DMS53 (cell line): ENCODE data around the gene MYBPC2.
A peak's percentile ranks its signal among the peaks of the same experiment; 100 is the strongest.

ENCODE experiments used
- DNase-seq: peaks from one replicate; lab custom pipeline; 2025; lab: John Stamatoyannopoulos, UW

Gene MYBPC2

DNA sequence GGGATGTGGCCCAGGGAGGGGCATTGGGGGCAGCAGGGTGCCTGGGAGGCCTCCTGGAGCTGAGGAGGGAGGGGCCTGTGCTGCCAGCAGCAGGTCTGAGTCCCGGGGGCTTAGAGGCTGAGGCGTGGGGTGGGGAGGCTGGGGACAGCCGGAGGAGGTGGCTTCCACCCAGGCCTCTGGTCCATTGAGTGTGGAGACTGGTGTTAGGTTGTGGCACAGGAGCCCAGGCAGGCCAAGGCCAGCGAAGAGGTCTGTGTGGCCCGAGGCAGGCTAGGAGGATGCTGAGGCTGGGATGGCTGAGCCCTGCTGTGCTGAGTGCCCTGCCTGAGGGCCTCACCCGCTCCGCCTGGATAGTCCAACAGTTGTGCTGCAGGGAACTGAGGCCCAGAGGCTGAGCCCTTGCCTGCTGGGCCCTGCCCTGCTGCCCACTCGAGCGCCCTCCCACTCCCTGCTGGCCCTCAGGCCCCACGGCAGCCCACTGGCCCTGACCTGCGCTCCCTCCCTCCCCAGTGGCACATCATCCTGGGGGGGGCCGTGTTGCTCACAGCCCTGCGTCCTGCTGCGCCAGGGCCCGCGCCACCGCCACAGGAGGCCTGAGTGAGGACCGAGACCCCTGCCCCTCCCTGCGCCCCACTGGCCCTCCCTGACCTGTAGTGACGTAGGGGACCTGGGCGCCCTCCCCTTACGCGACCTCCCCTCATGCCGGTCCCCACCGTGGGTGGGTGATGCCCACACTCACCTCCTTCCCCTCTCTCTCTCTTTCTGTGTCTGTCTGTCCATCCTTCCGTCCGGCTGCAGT is 48.9 kb downstream of the MYBPC2 start:
- no peak for DNase-seq

GRCh38 chr19:50482271-50482855 is 49.7 kb downstream of the MYBPC2 start:
- no peak for DNase-seq

GRCh38 chr19:50482916-50483315 is 50.2 kb downstream of the MYBPC2 start:
- DNase-seq, result no peak

DNA sequence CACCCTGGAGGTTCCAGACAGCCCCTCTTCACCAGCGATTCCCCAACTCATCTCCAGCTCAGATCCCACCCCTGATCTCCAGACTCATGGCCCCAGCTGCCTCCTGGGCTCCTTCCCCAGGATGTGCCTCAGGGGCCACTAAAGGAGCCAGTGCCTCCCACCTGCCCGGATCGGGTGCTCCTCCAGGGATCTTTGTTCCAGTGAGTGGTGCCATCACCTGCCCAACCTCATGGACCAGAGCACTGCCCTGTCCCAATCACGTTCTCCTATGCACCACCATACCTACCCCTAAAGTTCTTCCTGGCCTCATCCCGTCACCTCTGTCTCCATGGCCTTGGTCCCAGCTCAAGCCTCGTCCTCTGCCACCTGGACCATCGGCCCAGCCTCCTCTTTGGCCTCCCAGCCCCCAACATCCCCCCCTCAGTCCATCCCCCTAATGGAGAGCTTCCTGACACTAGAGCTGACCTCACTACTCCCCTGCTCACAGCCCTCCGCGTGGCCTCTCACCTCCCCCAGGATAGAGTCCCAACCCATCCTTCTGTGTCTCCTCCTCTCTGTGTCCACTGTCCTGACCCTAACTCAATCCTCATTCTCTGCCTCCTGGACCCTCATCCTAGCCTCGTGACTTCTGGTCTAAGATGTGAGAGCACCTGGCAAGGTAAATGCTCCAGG is 52.7 kb downstream of the MYBPC2 start:
- no peak for DNase-seq

DNA sequence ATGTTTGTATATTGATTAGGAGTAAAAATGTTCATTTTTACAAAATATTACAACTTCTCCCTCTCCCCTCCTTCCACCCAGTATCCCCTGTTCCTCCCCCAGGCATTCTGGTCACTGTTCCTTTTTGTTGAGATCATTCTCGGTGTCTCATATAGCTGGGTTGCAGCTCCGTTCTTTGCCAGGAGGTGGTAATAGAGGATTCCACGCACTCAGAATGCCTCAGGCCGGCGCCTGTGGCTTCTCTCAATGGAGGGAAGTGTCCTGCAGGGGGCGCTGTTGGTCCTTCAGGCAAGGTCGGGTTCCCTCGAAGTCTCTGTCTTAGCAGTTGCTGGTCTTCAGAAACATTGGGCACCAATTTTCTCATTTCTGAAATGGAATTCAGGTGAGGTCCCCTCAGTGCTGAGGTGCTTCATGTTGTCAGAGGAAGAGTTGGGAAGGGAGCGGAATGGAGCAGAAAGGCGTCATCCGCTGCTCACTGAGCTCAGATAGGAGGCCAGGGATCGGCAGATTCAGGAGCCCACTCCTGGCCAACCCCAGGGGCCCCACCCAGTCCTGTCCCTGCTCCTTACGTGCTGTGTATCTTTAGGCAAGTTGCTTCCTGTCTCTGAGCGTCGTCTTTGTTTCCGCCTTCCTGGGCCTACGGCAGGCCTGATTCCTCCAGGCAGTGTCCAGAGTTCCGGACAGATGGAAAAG is 54.3 kb downstream of the MYBPC2 start:
- DNase-seq, result peak; percentile 72

DNA sequence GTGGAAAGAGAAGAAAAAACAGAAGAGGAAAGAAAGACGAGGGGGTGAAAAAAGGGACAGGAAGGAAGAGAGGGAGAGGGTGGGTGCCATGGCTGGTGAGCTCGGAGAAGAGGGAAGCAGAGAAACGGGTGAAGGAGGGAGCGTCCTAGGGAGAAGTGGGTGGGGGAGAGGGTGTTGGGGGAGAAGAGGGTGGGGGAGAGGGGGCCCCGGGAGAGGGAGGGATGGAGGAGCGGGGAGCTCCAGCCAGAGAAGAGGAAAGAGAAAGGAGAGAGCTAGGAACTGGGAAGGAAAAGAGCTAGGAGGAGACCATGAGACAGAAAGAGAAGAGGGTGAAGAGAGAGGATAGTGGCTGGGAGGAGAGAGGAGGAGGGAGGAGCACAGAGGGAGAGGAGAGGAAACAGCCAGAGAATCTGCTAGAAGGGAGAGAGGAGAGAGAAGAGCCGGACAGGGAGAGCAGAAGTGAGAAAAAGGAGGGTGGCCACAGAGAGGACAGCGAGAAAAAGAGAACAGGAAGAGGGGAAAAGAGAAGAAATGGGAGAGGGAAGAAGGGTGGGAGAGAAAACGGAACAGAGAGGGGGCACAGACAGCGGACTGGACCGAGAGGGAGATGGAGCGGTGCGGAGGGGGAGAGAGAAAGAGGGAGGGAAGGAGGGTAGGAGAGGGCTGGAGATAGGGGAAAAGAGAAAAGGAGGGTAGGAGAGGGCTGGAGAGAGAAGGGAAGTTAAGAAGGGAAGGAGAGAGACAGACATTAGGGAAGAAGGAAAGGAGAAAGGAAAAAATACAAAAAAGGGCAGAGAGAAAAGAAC is 55.9 kb downstream of the MYBPC2 start:
- DNase-seq, result no peak

GRCh38 chr19:50489461-50490011 is 56.8 kb downstream of the MYBPC2 start:
- no peak for DNase-seq

DNA sequence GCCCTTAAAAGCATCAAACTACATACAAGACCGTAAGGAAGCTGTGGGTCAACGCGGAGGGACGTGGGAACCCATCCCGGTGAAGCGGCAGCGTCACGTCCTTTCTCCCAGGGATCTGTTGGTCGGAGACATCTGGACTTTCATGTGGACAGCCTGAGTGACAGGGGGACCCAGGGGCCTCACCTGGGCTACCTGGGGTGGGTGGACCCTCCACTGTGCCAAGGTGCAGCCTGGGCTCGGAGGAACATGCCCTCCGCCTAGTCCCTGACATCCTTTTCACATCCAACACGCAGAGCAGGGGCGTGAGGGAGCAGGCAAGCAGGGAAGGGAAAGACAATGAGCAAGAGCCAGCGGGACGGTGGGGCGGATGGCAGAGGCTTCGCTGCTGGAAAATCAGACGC is 57.7 kb downstream of the MYBPC2 start:
- DNase-seq, result no peak

GRCh38 chr19:50490991-50491472 is 58.3 kb downstream of the MYBPC2 start:
- DNase-seq, result no peak

DNA sequence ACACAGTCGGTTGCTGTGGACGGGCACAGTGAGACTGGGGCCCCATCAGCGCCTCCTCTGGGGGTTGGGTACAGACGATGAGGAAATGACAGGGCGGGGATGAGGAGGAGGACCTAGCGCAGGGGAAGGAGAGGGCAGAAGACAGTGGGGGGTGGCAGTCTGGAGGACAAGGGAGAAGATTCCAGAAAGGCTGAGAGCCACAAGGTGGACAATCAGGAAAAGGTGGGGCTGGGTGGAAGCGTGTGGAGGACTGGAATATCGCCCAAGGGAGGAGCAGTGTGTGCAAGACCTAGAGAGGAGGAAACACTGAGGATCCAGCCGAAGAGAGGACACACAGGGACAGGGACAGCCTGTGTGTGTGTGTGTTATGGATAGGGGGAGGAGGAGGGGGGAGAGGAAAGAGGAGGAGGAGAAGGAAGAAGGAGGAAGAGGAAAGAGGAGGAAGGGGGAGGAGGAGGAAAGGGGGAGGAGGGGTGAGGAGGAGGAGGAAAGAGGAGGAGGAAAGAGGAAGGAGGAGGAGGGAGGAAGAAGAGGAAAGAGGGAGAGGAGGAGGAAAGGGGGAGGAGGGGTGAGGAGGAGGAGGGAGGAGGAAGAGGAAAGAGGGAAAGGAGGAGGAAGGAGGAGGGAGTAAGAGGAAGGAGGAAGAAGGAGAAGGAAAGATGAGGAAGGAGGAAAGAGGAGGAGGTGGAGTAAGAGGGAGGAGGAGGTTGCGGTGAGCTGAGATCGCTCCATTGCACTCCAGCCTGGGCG is 59.8 kb downstream of the MYBPC2 start:
- DNase-seq, result no peak

DNA sequence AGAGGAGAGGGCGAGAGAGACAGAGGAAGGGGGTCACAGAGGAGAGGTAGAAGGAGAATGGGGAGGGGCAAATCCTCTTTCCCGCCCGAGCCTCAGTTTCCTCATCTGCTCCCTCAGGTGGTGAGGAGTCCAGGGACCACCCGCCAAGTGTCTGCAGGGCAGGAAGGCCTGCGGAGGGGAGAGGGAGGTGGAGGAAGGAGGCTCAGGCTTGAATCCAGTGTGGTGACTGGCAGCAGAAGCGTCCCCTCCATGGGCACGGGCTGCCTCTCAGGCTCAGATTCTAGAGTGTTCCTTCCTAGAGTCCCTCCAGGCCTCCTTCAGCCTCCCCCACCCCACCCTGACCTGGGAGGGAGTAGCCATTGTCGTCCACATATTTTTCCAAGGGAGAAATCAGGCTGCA is 60.5 kb downstream of the MYBPC2 start:
- DNase-seq, result no peak

GRCh38 chr19:50494186-50495019 is 61.7 kb downstream of the MYBPC2 start:
- no peak for DNase-seq

- no peak for DNase-seq
Measured at GRCh38 chr19:50495020-50495531, 62.4 kb downstream of the MYBPC2 start.

DNA sequence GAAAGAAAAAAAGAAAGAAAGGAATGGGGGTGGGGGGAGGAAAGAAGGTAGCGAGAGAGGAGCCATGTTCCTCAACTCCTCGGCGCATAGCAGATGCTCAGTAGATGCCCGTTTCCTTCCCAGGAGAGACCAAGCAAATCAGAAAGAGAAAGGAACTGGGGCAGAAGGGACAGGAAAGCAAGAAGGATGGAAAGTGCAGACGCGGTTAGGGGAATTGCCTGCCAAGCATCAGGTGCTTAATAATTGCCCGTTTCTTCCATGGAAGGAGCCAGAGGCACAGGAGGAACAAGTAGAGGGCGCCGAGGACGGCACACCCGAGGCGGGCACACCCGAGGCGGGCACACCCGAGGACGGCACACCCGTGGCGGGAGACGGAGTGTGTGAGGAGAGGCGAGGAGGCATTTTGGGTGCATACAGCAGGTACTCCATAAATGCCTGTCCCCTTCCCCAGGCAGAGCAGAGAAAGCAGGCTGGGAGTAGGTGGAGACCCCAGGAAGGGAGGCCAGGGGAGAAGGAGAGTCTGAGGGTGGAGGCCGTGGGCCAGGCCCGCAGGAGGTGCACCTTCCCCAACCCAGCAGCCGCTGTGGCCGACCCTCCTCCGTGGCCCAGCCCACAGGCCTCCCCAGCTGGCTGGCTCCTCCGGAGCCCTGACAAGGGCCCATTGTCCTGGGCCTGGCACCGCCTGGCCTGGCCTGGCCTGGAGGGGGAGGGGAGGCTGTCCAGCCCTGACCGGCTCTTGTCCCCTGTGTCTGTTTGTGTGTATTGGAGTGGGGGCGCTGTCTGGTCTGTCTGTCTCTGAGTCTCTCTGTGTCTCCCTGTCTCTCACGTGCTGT is 63.7 kb downstream of the MYBPC2 start:
- DNase-seq, result peak; percentile 18

- no peak for DNase-seq
Measured at GRCh38 chr19:50497022-50497405, 64.3 kb downstream of the MYBPC2 start.

- no peak for DNase-seq
Measured at GRCh38 chr19:50498219-50499056, 65.7 kb downstream of the MYBPC2 start.

DNA sequence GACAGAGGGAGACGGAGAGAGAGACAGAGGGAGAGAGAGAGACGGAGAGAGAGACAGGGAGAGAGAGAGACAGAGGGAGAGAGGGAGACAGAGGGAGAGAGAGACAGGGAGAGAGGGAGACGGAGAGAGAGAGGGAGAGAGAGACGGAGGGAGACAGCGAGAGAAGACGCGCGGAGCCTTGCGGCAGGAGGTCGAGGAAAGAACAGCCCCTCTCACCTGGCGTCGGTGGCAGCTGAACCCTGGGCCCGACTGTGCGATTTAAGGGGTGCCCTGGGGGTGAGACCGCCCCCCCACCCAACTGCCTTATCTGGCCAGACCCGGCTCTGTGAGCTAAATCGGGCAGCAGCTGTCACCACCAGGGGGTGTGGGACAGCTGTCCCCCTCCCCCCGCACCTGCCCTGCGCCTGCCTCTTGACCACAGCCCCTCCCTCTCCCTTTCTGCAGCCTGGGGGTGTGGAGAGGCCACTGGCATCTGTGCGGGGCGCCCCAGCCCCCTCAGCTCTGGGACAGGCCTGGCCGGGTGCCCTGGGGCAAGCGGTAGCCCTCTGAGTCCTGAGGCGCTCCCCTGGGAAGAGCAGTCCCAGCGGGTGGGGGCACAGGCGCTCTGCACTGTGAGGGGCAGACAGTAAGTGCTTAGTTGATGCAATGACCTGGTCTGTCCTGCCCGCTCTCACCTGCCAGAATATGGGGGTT is 67.5 kb downstream of the MYBPC2 start:
- DNase-seq, result peak; percentile 42
